K562 (cell line): ENCODE data around the gene KRTAP5-6. TPM values are rescaled to one million over a fixed set of nuclear protein-coding genes. Genes with fewer than 3 reads are reported as not detected.

Experiments
- ATAC-seq: fragments of 200-7000 bp; cut with Tn5 transposase; 3 replicates; pipeline ENCODE4 v1.9.1; 2020; ENCODE audit warnings: moderate library complexity
- BruUV-seq: library from RNA; stranded (reverse); fragments of 400-500 nt; replicated peaks from 2 replicates; lab custom pipeline; 2021; lab: Mats Ljungman, UMichigan
- CTCF ChIA-PET: fragments of 300-600 bp; formaldehyde crosslinking; extraction: SDS; loops from one replicate; lab custom pipeline; 2021; ENCODE audit warnings: low intra/inter-chr PET ratio; lab: Yijun Ruan, JAX
- POLR2A ChIA-PET: fragments of 300-600, 350-650 bp; sonication (Branson Sonifier 250); formaldehyde crosslinking; extraction: SDS; loops from one replicate; lab custom pipeline; 2021; ENCODE audit warnings: antibody characterized with exemption, inconsistent platforms; lab: Yijun Ruan, JAX
- DNase-seq, 4 experiments: peaks; one replicate each; pipeline versions ENCODE4 v3.0.0 to v3.0.0-alpha.2; 2011 to 2018; ENCODE audit warnings: low spot score in 3 of 4, mixed read lengths in 3 of 4; ENCODE audit errors: extremely low read depth in 1 of 4
- FAIRE-seq: peaks from 2 replicates; lab custom pipeline; 2011; peaks lifted over from hg19 to GRCh38; lab: Jason Lieb, UNC
- H2AFZ ChIP-seq: 2 replicates; pipeline ENCODE4 v1.6.0; 2011; ENCODE audit warnings: low read depth, low read length, control low read depth, inconsistent platforms
- H3K27ac ChIP-seq: fragments of 200-600 bp; 3 replicates; pipeline ENCODE4 v1.8.0; 2011; ENCODE audit warnings: low read depth, mild to moderate bottlenecking, control low read depth, inconsistent platforms, low read length, moderate library complexity, mixed read lengths; ENCODE audit errors: extremely low read depth
- H3K27me3 ChIP-seq, 2 experiments: fragments of 300-600 bp in 1 of 2; 2 replicates in 1 of 2; 3 replicates in 1 of 2; pipeline versions ENCODE4 v1.6.0 to v1.8.0; 2011; ENCODE audit warnings: inconsistent platforms in 2 of 2, low read length in 2 of 2, mild to moderate bottlenecking in 1 of 2, mixed read lengths in 1 of 2, moderate library complexity in 1 of 2; ENCODE audit not compliant: control insufficient read depth in 2 of 2, insufficient read depth in 2 of 2
- H3K36me3 ChIP-seq: fragments of 300-600 bp; 3 replicates; pipeline ENCODE4 v1.8.0; 2011; ENCODE audit warnings: mild to moderate bottlenecking, low read length, inconsistent platforms; ENCODE audit not compliant: control insufficient read depth, insufficient read depth
- H3K4me1 ChIP-seq, 2 experiments: fragments of 200-600 bp in 1 of 2; replicated peaks in 1 of 2; 2 replicates in 1 of 2; 3 replicates in 1 of 2; pipeline versions ENCODE4 v1.5.1 to v1.8.0; 2011; ENCODE audit warnings: inconsistent platforms in 2 of 2, low read length in 2 of 2, mild to moderate bottlenecking in 1 of 2, mixed read lengths in 1 of 2, moderate library complexity in 1 of 2; ENCODE audit not compliant: control insufficient read depth in 2 of 2, insufficient read depth in 2 of 2
- H3K4me2 ChIP-seq: 2 replicates; pipeline ENCODE4 v1.6.1; 2011; ENCODE audit warnings: low read length, control low read depth, inconsistent platforms, mixed read lengths; ENCODE audit not compliant: insufficient read depth
- H3K4me3 ChIP-seq: fragments of 200-600 bp; sonication (generic), shearing (Covaris generic); 2 replicates; pipeline ENCODE4 v1.5.1; 2016; ENCODE audit warnings: control low read depth, inconsistent platforms
- H3K79me2 ChIP-seq: fragments of 200-600 bp; 3 replicates; pipeline ENCODE4 v1.8.0; 2011; ENCODE audit warnings: low read length, inconsistent platforms; ENCODE audit not compliant: control insufficient read depth, insufficient read depth
- H3K9ac ChIP-seq, 2 experiments: 2 replicates each; pipeline versions ENCODE4 v1.6.0 to v1.6.1; 2011; ENCODE audit warnings: low read depth in 2 of 2, low read length in 2 of 2, control low read depth in 1 of 2, inconsistent platforms in 1 of 2, mild to moderate bottlenecking in 1 of 2, mixed read lengths in 1 of 2; ENCODE audit not compliant: insufficient read depth in 1 of 2
- H3K9me1 ChIP-seq: one replicate; pipeline ENCODE4 v1.6.0; 2011; ENCODE audit warnings: inconsistent platforms, mild to moderate bottlenecking, low read length, moderate library complexity; ENCODE audit not compliant: control insufficient read depth, insufficient read depth
- H3K9me3 ChIP-seq: replicated peaks from 2 replicates; pipeline ENCODE4 v1.5.1; 2011; ENCODE audit warnings: low read depth, low read length, inconsistent platforms; ENCODE audit not compliant: control insufficient read depth, insufficient read depth
- H4K20me1 ChIP-seq: replicated peaks from 2 replicates; pipeline ENCODE4 v1.6.1; 2011; ENCODE audit warnings: low read length, inconsistent platforms, mixed read lengths; ENCODE audit not compliant: control insufficient read depth, insufficient read depth
- ADNP ChIP-seq: fragments of 200-800 bp; sonication (Bioruptor generic); IDR thresholded peaks from 2 replicates; pipeline ENCODE4 v1.6.1; 2016; ENCODE audit warnings: missing genetic modification characterization, missing compliant biosample characterization
- CREM ChIP-seq: IDR thresholded peaks from 2 replicates; pipeline ENCODE4 v1.6.1; 2014; ENCODE audit warnings: antibody characterized with exemption, low read depth
- DMBX1 ChIP-seq: fragments of 250-450 bp; sonication (Bioruptor Pico); IDR thresholded peaks from 2 replicates; pipeline ENCODE4 v1.8.0; 2022; ENCODE audit warnings: inconsistent platforms, mild to moderate bottlenecking, moderate library complexity, borderline replicate concordance
- HMGN3 ChIP-seq: IDR thresholded peaks from 2 replicates; pipeline ENCODE4 v1.6.1; 2011; ENCODE audit warnings: borderline replicate concordance, low read depth, mild to moderate bottlenecking, mixed read lengths, low read length; ENCODE audit not compliant: insufficient read length; ENCODE audit errors: extremely low read depth
- PHF20 ChIP-seq: fragments of 450-650 bp; IDR thresholded peaks from 2 replicates; pipeline ENCODE4 v1.6.1; 2018; ENCODE audit not compliant: partially characterized antibody
- TSC22D4 ChIP-seq: fragments of 450-650 bp; IDR thresholded peaks from 2 replicates; pipeline ENCODE4 v1.6.1; 2016; ENCODE audit warnings: missing genetic modification characterization, missing biosample characterization, control low read depth
- YBX1 ChIP-seq: fragments of 450-650 bp; IDR thresholded peaks from 2 replicates; pipeline ENCODE4 v1.7.1; 2016; ENCODE audit warnings: mild to moderate bottlenecking
- ZNF586 ChIP-seq: fragments of 450-650 bp; formaldehyde crosslinking; conservative IDR thresholded peaks from 2 replicates; pipeline ENCODE4 v1.4.0; 2020; ENCODE audit warnings: mild to moderate bottlenecking, moderate library complexity
- ZNF707 ChIP-seq: fragments of 250-450 bp; sonication (Bioruptor Pico); conservative IDR thresholded peaks from 2 replicates; pipeline ENCODE4 v1.8.0; 2022; ENCODE audit warnings: inconsistent platforms, mild to moderate bottlenecking, moderate library complexity
- WGBS: fragments of 100-300 bp; shearing (Covaris generic); methylation state at CpG from one replicate; pipeline ENCODE4 v1.1.6; 2016; ENCODE audit warnings: low coverage, mixed read lengths; ENCODE audit not compliant: insufficient coverage; ENCODE audit errors: missing lambda C conversion rate; 5-methylcytosine and 5-hydroxymethylcytosine counted together
- in situ Hi-C: fragments of 300-500 bp; cut with MboI; formaldehyde crosslinking; loops from 4 replicates; pipeline ENCODE4 v1.15.0; 2018; ENCODE audit warnings: inconsistent platforms, mixed read lengths
- intact Hi-C: fragments of 100-400 bp; cut with micrococcal nuclease; formaldehyde crosslinking; loops from 2 replicates; pipeline ENCODE4 v1.14.2; 2022
- polyA plus RNA-seq, 8 experiments: library from polyadenylated mRNA; depleted of rRNA in 4 of 8; stranded (reverse) in 5 of 8; unstranded in 3 of 8; fragments of >200 nt; fragmentation: Nextera tagmentation in 2 of 8; fragmentation: Illumina TruSeq in 1 of 8; extraction: Ambion mirVana in 2 of 8; extraction: Trizol in 1 of 8; gene quantifications; 2 replicates each; pipeline versions ENCODE4 v1.2.1 to v1.2.3, GENCODE V29; 2011 to 2014; ENCODE audit warnings: inconsistent platforms in 1 of 8, missing spikeins in 1 of 8
- total RNA-seq, 7 experiments: library from RNA; depleted of rRNA in 6 of 7; stranded (reverse); fragments of >200 nt in 6 of 7; fragmentation: Illumina TruSeq in 2 of 7; extraction: Trizol in 2 of 7; gene quantifications; 2 replicates each; pipeline versions ENCODE4 v1.2.1 to v1.2.3, GENCODE V29; 2011 to 2021; ENCODE audit warnings: low replicate concordance in 1 of 7

The KRTAP5-6 gene
- total and polyA plus RNA-seq, 9 of the 15 experiments (the other 6 are each of a cell fraction or from before 2014, with no cell fraction given): not detected

DNA sequence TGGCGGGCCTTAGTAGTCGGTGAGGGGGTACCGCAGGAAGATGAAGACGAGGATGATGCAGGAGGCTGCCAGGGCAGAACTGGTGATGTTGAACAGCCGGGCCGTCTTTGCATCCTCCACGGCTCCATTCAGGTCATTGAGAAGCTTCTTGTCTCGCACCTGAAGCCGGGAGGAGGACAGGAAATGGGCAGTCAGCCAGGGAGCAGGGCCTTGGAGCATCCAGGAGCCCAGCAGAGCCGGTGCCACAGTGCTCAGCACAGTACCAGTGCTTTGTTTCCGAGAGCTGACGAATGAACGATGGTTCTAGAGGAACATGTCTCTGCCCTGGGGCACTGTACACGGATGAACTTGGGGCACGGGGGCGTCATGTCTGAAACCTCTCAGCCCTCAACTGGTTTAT lies 38.3 kb downstream of the KRTAP5-6 start:
- Histone ChIP-seq H3K4me3 (no peak overlapping the region), H3K4me2 (no peak overlapping the region), H3K36me3 (no peaks in the 10 kb centered on the region), H3K27me3 (peaks cover 5 to 60% of the 10 kb centered on the region in 2 experiments; a peak in 4 of 5 replicates), H2AFZ (no peak overlapping the region), H3K79me2 (no peaks in the 10 kb centered on the region), H4K20me1 (no peaks in the 10 kb centered on the region), H3K27ac (no peak overlapping the region), H3K9me3 (peaks cover 8% of the 10 kb centered on the region; the same call in 1 of the 2 replicates), H3K9ac (no peak overlapping the region), H3K4me1 (no peaks in the 10 kb centered on the region), H3K9me1 (no peaks in the 10 kb centered on the region)
- 0% methylated on average over 14 of the region's 16 CpGs for WGBS
- intact Hi-C loops: no loop called here
- DNase-seq (no peak), ATAC-seq (no peak), FAIRE-seq (no peak)
- in situ Hi-C loops: no loop called here
- BruUV-seq: no TSS peak
- POLR2A ChIA-PET: no interaction called here
- CTCF ChIA-PET: no interaction called here
- no peak for TF ChIP-seq DMBX1 (CRISPR knock-in tag)
- no peak for TF ChIP-seq YBX1
- TF ChIP-seq ZNF586 (CRISPR knock-in tag): no peak
- TF ChIP-seq PHF20: no peak
- no peak for TF ChIP-seq HMGN3
- no peak for TF ChIP-seq TSC22D4 (tag)
- TF ChIP-seq CREM: no peak
- no peak for TF ChIP-seq ZNF707 (CRISPR knock-in tag)
- no peak for TF ChIP-seq ADNP (tag)
